ENCODE measurements around the gene DPH3. TPM values are rescaled to one million over a fixed set of nuclear protein-coding genes. Genes with fewer than 3 reads are reported as not detected.

DPH3 gene
- total RNA-seq, 1 donor: 21.4 TPM

DNA sequence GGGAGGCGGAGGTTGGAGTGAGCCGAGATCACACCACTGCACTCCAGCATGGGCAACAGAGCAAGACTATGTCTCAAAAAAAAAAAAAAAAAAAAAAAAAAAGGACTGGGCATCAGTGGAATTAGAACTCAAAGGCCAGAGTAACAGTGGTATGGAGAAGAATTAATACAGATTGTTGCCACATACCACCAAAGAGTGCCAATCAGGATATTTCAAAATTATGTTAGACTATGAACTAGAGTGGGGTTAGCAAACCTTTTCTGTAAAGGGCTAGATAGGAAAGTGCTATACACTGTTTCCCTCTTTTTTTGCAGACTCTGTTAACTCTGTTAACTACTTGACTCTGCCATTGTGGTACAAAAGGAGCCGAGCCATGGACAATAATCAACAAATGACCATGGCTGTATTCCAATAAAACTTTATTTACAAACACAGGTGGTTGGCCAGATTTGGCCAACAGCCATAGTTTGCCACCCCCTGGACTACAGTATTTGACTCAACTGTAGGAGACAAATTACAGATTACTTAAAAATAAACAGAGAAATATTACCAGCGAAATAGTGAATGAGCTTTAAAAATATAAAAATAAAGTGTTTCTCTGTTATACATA, 28.6 kb downstream of the DPH3 start:
- no peak overlapping the region for H2AFZ ChIP-seq (ENCODE audit: low read length)
- no peak overlapping the region for H3K4me3 ChIP-seq (ENCODE audit: insufficient read depth, low read length)
- TF ChIP-seq, protein P1, sequence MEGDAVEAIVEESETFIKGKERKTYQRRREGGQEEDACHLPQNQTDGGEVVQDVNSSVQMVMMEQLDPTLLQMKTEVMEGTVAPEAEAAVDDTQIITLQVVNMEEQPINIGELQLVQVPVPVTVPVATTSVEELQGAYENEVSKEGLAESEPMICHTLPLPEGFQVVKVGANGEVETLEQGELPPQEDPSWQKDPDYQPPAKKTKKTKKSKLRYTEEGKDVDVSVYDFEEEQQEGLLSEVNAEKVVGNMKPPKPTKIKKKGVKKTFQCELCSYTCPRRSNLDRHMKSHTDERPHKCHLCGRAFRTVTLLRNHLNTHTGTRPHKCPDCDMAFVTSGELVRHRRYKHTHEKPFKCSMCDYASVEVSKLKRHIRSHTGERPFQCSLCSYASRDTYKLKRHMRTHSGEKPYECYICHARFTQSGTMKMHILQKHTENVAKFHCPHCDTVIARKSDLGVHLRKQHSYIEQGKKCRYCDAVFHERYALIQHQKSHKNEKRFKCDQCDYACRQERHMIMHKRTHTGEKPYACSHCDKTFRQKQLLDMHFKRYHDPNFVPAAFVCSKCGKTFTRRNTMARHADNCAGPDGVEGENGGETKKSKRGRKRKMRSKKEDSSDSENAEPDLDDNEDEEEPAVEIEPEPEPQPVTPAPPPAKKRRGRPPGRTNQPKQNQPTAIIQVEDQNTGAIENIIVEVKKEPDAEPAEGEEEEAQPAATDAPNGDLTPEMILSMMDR (IDR thresholded peaks at IDR 0.05; ENCODE audit: extremely low read depth, low read depth, low read length): no peak
- no peaks in the 10 kb centered on the region for H4K20me1 ChIP-seq (ENCODE audit: insufficient read depth, low read length)
- H3K4me1 ChIP-seq (ENCODE audit: insufficient read depth, low read length): peaks cover 14% of the 10 kb centered on the region
- no peaks in the 10 kb centered on the region for H3K79me2 ChIP-seq (ENCODE audit: insufficient read depth, low read length)
- no peaks in the 10 kb centered on the region for H3K36me3 ChIP-seq (ENCODE audit: insufficient read depth, low read length)
- H3K4me2 ChIP-seq (ENCODE audit: insufficient read depth, low read length): no peak overlapping the region
- H3K27me3 ChIP-seq (ENCODE audit: insufficient read depth, low read length): no peaks in the 10 kb centered on the region
- no peak overlapping the region for H3K27ac ChIP-seq (ENCODE audit: low read depth, low read length)
- H3K9me3 ChIP-seq (ENCODE audit: low read depth, low read length): no peaks in the 10 kb centered on the region
- DNase-seq (ENCODE audit: insufficient read length, low spot score, missing footprints): no peak

DNA sequence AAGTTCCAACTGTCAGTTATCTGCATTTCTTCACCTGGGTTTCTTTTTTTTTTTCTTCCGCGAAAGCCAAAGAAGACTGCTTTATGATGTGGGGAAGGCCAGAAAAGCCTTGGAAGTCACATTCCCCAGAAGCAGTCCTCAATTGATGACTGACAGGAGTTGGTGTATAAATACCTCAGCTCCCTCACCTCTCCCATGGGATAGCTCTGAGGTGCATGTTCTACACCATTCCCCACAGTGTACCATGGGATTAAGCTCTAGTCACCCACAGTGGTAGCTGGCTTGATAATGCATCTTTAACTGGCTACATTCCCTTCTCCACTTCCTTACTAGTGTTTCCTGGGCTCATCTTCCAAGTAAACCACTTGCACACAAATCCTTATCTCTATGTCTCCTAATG, 30.5 kb downstream of the DPH3 start:
- Histone ChIP-seq H3K4me2 (ENCODE audit: insufficient read depth, low read length) (no peak overlapping the region), H3K27ac (ENCODE audit: low read depth, low read length) (no peak overlapping the region), H3K4me1 (ENCODE audit: insufficient read depth, low read length) (no peaks in the 10 kb centered on the region), H4K20me1 (ENCODE audit: insufficient read depth, low read length) (no peaks in the 10 kb centered on the region), H3K27me3 (ENCODE audit: insufficient read depth, low read length) (no peaks in the 10 kb centered on the region), H3K79me2 (ENCODE audit: insufficient read depth, low read length) (no peaks in the 10 kb centered on the region), H3K9me3 (ENCODE audit: low read depth, low read length) (no peaks in the 10 kb centered on the region), H2AFZ (ENCODE audit: low read length) (no peak overlapping the region), H3K4me3 (ENCODE audit: insufficient read depth, low read length) (no peak overlapping the region), H3K36me3 (ENCODE audit: insufficient read depth, low read length) (no peaks in the 10 kb centered on the region)
- no peak for DNase-seq (ENCODE audit: insufficient read length, low spot score, missing footprints)
- TF ChIP-seq, protein P1 (IDR thresholded peaks at IDR 0.05; ENCODE audit: extremely low read depth, low read depth, low read length): no peak

DNA sequence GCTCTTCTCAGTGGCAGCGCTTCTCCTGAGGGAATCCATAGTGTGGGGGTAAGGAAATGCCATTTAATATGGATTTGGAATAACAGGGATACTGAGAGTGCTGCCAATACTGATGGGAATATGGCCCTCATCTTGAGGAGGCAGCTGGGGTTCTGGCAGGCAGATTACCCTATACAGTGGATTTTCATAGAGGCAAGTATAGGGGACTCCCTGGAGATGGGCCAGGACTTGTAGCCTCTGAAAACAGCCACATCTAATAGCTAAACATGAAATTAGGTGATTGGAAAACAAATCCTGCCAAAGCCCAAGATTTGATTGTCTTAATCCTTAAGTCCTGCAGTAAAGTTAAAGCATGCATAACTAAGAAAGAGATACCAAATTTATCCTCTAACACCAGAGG, 30.9 kb downstream of the DPH3 start:
- Histone ChIP-seq H3K9me3 (ENCODE audit: low read depth, low read length) (no peaks in the 10 kb centered on the region), H3K36me3 (ENCODE audit: insufficient read depth, low read length) (no peaks in the 10 kb centered on the region), H2AFZ (ENCODE audit: low read length) (no peak overlapping the region), H3K4me1 (ENCODE audit: insufficient read depth, low read length) (no peaks in the 10 kb centered on the region), H3K4me3 (ENCODE audit: insufficient read depth, low read length) (no peak overlapping the region), H3K79me2 (ENCODE audit: insufficient read depth, low read length) (no peaks in the 10 kb centered on the region), H3K27me3 (ENCODE audit: insufficient read depth, low read length) (no peaks in the 10 kb centered on the region), H4K20me1 (ENCODE audit: insufficient read depth, low read length) (no peaks in the 10 kb centered on the region), H3K27ac (ENCODE audit: low read depth, low read length) (no peak overlapping the region), H3K4me2 (ENCODE audit: insufficient read depth, low read length) (no peak overlapping the region)
- TF ChIP-seq, protein P1 (IDR thresholded peaks at IDR 0.05; ENCODE audit: extremely low read depth, low read depth, low read length): no peak
- no peak for DNase-seq (ENCODE audit: insufficient read length, low spot score, missing footprints)

DNA sequence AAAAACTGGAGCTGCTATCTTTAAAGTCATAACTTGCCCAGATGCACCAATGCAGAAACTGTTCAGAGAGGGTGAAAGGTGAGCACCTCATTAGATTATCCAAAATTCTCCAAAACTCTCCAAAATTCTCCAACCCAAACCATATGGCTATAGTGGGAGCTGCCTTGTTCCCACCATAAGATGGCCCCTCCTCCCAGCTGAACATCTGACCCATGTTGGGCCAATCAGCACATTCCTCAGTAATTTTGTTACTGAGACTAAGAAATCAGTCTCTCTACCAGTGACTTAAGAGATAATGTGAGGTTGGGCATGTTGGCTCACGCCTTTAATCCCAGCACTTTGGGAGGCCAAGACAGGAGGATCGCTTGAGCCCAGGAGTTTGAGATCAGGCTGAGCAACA, 32.8 kb downstream of the DPH3 start:
- Histone ChIP-seq H3K9me3 (ENCODE audit: low read depth, low read length) (no peaks in the 10 kb centered on the region), H3K27ac (ENCODE audit: low read depth, low read length) (no peak overlapping the region), H3K27me3 (ENCODE audit: insufficient read depth, low read length) (no peaks in the 10 kb centered on the region), H3K4me3 (ENCODE audit: insufficient read depth, low read length) (no peak overlapping the region), H4K20me1 (ENCODE audit: insufficient read depth, low read length) (no peaks in the 10 kb centered on the region), H3K36me3 (ENCODE audit: insufficient read depth, low read length) (no peaks in the 10 kb centered on the region), H3K79me2 (ENCODE audit: insufficient read depth, low read length) (no peaks in the 10 kb centered on the region), H2AFZ (ENCODE audit: low read length) (no peak overlapping the region), H3K4me1 (ENCODE audit: insufficient read depth, low read length) (no peaks in the 10 kb centered on the region), H3K4me2 (ENCODE audit: insufficient read depth, low read length) (no peak overlapping the region)
- DNase-seq (ENCODE audit: insufficient read length, low spot score, missing footprints): no peak
- TF ChIP-seq, protein P1 (IDR thresholded peaks at IDR 0.05; ENCODE audit: extremely low read depth, low read depth, low read length): no peak
